H1 (cell line): ENCODE data around the gene SKOR2. TPM values are rescaled to one million over a fixed set of nuclear protein-coding genes. Genes with fewer than 3 reads are reported as not detected.

Experiments
- CTCF ChIA-PET: fragments of 300-600 bp; sonication (Branson Sonifier 250); formaldehyde crosslinking; loops from one replicate; lab custom pipeline; 2021; ENCODE audit not compliant: partially characterized antibody; lab: Charles Lee
- POLR2A ChIA-PET: fragments of 300-600 bp; sonication (Branson Sonifier 250); formaldehyde crosslinking; loops from one replicate; lab custom pipeline; 2021; ENCODE audit warnings: inconsistent platforms; ENCODE audit not compliant: partially characterized antibody; lab: Charles Lee
- DNase-seq, 2 experiments: peaks; one replicate each; pipeline versions ENCODE4 v3.0.0 to v3.0.0-alpha.2; 2010 to 2022; ENCODE audit warnings: low spot score in 2 of 2, low read depth in 1 of 2, mixed read lengths in 1 of 2
- FAIRE-seq: peaks from 2 replicates; lab custom pipeline; 2011; peaks lifted over from hg19 to GRCh38; lab: Jason Lieb, UNC
- H2AFZ ChIP-seq: 2 replicates; pipeline ENCODE4 v1.8.1; 2012; ENCODE audit warnings: low read length, inconsistent platforms
- H2AK5ac ChIP-seq: 2 replicates; pipeline ENCODE4 v1.6.1; 2013; ENCODE audit warnings: low read depth, low read length
- H2BK120ac ChIP-seq: replicated peaks from 2 replicates; pipeline ENCODE3; 2013; ENCODE audit warnings: low read depth, low read length, inconsistent platforms
- H2BK12ac ChIP-seq: 2 replicates; pipeline ENCODE4 v1.6.1; 2013; ENCODE audit warnings: low read depth, low read length
- H2BK15ac ChIP-seq: 2 replicates; pipeline ENCODE4 v1.6.1; 2013; ENCODE audit warnings: low read length
- H2BK20ac ChIP-seq: 2 replicates; pipeline ENCODE4 v1.6.1; 2013; ENCODE audit warnings: low read length
- H2BK5ac ChIP-seq: 2 replicates; pipeline ENCODE4 v1.6.1; 2013; ENCODE audit warnings: low read depth, low read length
- H3K14ac ChIP-seq: 2 replicates; pipeline ENCODE4 v1.6.1; 2013; ENCODE audit warnings: inconsistent platforms; ENCODE audit not compliant: insufficient read length
- H3K18ac ChIP-seq: 2 replicates; pipeline ENCODE4 v1.6.1; 2013; ENCODE audit warnings: low read length; ENCODE audit errors: extremely low read depth
- H3K23ac ChIP-seq: 2 replicates; pipeline ENCODE4 v1.6.1; 2013; ENCODE audit warnings: inconsistent platforms; ENCODE audit not compliant: insufficient read length
- H3K23me2 ChIP-seq: 2 replicates; pipeline ENCODE4 v1.6.1; 2013; ENCODE audit warnings: low read depth, low read length
- H3K27ac ChIP-seq: 2 replicates; pipeline ENCODE4 v1.6.1; 2011; ENCODE audit warnings: low read depth, low read length, inconsistent platforms
- H3K27me3 ChIP-seq, 4 experiments: replicated peaks in 1 of 4; 1 replicate in 1 of 4; 2 replicates in 3 of 4; pipeline versions ENCODE4 v1.6.1 to v1.8.1; 2011 to 2013; ENCODE audit warnings: low read length in 3 of 4, mild to moderate bottlenecking in 3 of 4, inconsistent platforms in 2 of 4, mixed read lengths in 2 of 4, moderate library complexity in 1 of 4; ENCODE audit not compliant: control insufficient read depth in 3 of 4, insufficient read depth in 3 of 4; ENCODE audit errors: extremely low read depth in 1 of 4
- H3K36me3 ChIP-seq, 4 experiments: 2 replicates each; pipeline versions ENCODE4 v1.6.1 to v1.8.1; 2011 to 2013; ENCODE audit warnings: mild to moderate bottlenecking in 4 of 4, low read length in 3 of 4, moderate library complexity in 2 of 4, control low read depth in 1 of 4, inconsistent platforms in 1 of 4; ENCODE audit not compliant: insufficient read depth in 4 of 4, control insufficient read depth in 2 of 4
- H3K4ac ChIP-seq: replicated peaks from 2 replicates; pipeline ENCODE3; 2013; ENCODE audit warnings: low read length, low read depth, mixed read lengths, inconsistent platforms; ENCODE audit not compliant: insufficient read length
- H3K4me1 ChIP-seq, 4 experiments: replicated peaks in 1 of 4; 1 replicate in 1 of 4; 2 replicates in 3 of 4; pipeline versions ENCODE4 v1.6.1 to v1.8.1; 2011 to 2013; ENCODE audit warnings: low read length in 3 of 4, inconsistent platforms in 2 of 4, mixed read lengths in 1 of 4; ENCODE audit not compliant: insufficient read depth in 4 of 4, control insufficient read depth in 3 of 4
- H3K4me2 ChIP-seq, 2 experiments: 2 replicates each; pipeline versions ENCODE4 v1.6.1 to v1.8.1; 2011 to 2013; ENCODE audit warnings: low read depth in 2 of 2, low read length in 2 of 2, control low read depth in 1 of 2, inconsistent platforms in 1 of 2, mild to moderate bottlenecking in 1 of 2; ENCODE audit not compliant: insufficient read depth in 1 of 2
- H3K4me3 ChIP-seq, 4 experiments: fragments of 200-600, 300-600 bp in 1 of 4; sonication (generic), shearing (Covaris generic), sonication (Bioruptor Twin) in 1 of 4; 2 replicates each; pipeline versions ENCODE4 v1.5.1 to v1.8.1; 2011 to 2016; ENCODE audit warnings: low read length in 4 of 4, low read depth in 3 of 4, control low read depth in 2 of 4, inconsistent platforms in 2 of 4, mild to moderate bottlenecking in 2 of 4, mixed read lengths in 1 of 4, moderate library complexity in 1 of 4; ENCODE audit not compliant: insufficient read depth in 2 of 4; ENCODE audit errors: extremely low read depth in 1 of 4
- H3K56ac ChIP-seq: replicated peaks from 2 replicates; pipeline ENCODE3; 2013; ENCODE audit warnings: low read depth, mild to moderate bottlenecking, mixed read lengths, low read length, inconsistent platforms; ENCODE audit not compliant: insufficient read length
- H3K79me1 ChIP-seq: 2 replicates; pipeline ENCODE4 v1.6.1; 2013; ENCODE audit warnings: low read depth, low read length, control low read depth
- H3K79me2 ChIP-seq, 2 experiments: 2 replicates each; pipeline versions ENCODE4 v1.6.1 to v1.8.1; 2012 to 2013; ENCODE audit warnings: low read length in 2 of 2, mild to moderate bottlenecking in 2 of 2, inconsistent platforms in 1 of 2; ENCODE audit not compliant: insufficient read depth in 2 of 2, control insufficient read depth in 1 of 2
- H3K9ac ChIP-seq, 4 experiments: replicated peaks in 1 of 4; 1 replicate in 1 of 4; 2 replicates in 3 of 4; pipeline versions ENCODE4 v1.6.1 to v1.8.1; 2011 to 2013; ENCODE audit warnings: low read depth in 3 of 4, low read length in 3 of 4, control low read depth in 2 of 4, mild to moderate bottlenecking in 2 of 4, moderate library complexity in 2 of 4, inconsistent platforms in 1 of 4; ENCODE audit errors: extremely low read depth in 1 of 4
- H3K9me3 ChIP-seq, 2 experiments: 2 replicates each; pipeline versions ENCODE4 v1.6.1 to v1.8.1; 2012 to 2013; ENCODE audit warnings: mild to moderate bottlenecking in 2 of 2, moderate library complexity in 2 of 2, control low read depth in 1 of 2, inconsistent platforms in 1 of 2, low read depth in 1 of 2, low read length in 1 of 2, mixed read lengths in 1 of 2; ENCODE audit not compliant: insufficient read depth in 2 of 2
- H4K20me1 ChIP-seq, 2 experiments: replicated peaks in 1 of 2; 2 replicates each; pipeline versions ENCODE3 to v1.8.1; 2011 to 2013; ENCODE audit warnings: inconsistent platforms in 2 of 2, low read length in 2 of 2, mild to moderate bottlenecking in 1 of 2; ENCODE audit not compliant: insufficient read depth in 2 of 2, control insufficient read depth in 1 of 2
- H4K5ac ChIP-seq: 2 replicates; pipeline ENCODE4 v1.6.1; 2013; ENCODE audit warnings: low read length, low read depth, mixed read lengths, inconsistent platforms; ENCODE audit not compliant: insufficient read length
- H4K8ac ChIP-seq: 2 replicates; pipeline ENCODE4 v1.8.0; 2013; ENCODE audit warnings: mild to moderate bottlenecking, moderate library complexity, low read length, inconsistent platforms; ENCODE audit not compliant: insufficient read depth; ENCODE audit errors: extremely low read depth
- H4K91ac ChIP-seq: replicated peaks from 2 replicates; pipeline ENCODE3; 2013; ENCODE audit warnings: low read length, mixed read lengths, inconsistent platforms; ENCODE audit not compliant: insufficient read length
- CBX8 ChIP-seq: fragments of 300-800, 300-1000 bp; sonication (generic); IDR thresholded peaks from 2 replicates; pipeline ENCODE4 v1.7.1; 2016; ENCODE audit warnings: low read depth, low read length, borderline replicate concordance
- CREB1 ChIP-seq: IDR thresholded peaks from 2 replicates; pipeline ENCODE4 v1.6.1; 2012; ENCODE audit warnings: inconsistent platforms
- EP300 ChIP-seq, 2 experiments: IDR thresholded peaks; 1 replicate in 1 of 2; 2 replicates in 1 of 2; pipeline ENCODE4 v1.6.1; 2011 to 2012; ENCODE audit warnings: low read depth in 2 of 2, low read length in 2 of 2, mild to moderate bottlenecking in 2 of 2, borderline replicate concordance in 1 of 2, inconsistent platforms in 1 of 2, moderate library complexity in 1 of 2
- KDM1A ChIP-seq: fragments of 200-600, 300-600 bp; sonication (generic); IDR thresholded peaks from 2 replicates; pipeline ENCODE4 v1.7.1; 2016; ENCODE audit warnings: mild to moderate bottlenecking, low read length, borderline replicate concordance
- NANOG ChIP-seq: IDR thresholded peaks from 2 replicates; pipeline ENCODE4 v1.6.1; 2011; ENCODE audit warnings: low read length, low read depth, mild to moderate bottlenecking, inconsistent platforms; ENCODE audit not compliant: insufficient read depth, poor library complexity, severe bottlenecking
- RBBP5 ChIP-seq: IDR thresholded peaks from 2 replicates; pipeline ENCODE4 v1.7.1; 2012; ENCODE audit warnings: low read depth, mild to moderate bottlenecking, inconsistent platforms, low read length, moderate library complexity, borderline replicate concordance
- RXRA ChIP-seq: IDR thresholded peaks from 2 replicates; pipeline ENCODE4 v1.6.1; 2011; ENCODE audit warnings: low read depth, mild to moderate bottlenecking, low read length, moderate library complexity; ENCODE audit not compliant: insufficient read depth
- SIN3A ChIP-seq, 2 experiments: IDR thresholded peaks in 1 of 2; conservative IDR thresholded peaks in 1 of 2; 2 replicates each; pipeline ENCODE4 v1.6.1; 2011 to 2012; ENCODE audit warnings: low read length in 2 of 2, improper control_type of control experiment in 1 of 2, low read depth in 1 of 2, mild to moderate bottlenecking in 1 of 2
- TCF12 ChIP-seq: IDR thresholded peaks from 2 replicates; pipeline ENCODE4 v1.6.1; 2011; ENCODE audit warnings: low read depth, mild to moderate bottlenecking, low read length
- WGBS, 2 experiments: shearing (Covaris generic) in 1 of 2; methylation state at CpG; one replicate each; pipeline versions ENCODE4 v1.1.6 to v1.1.7; 2013 to 2015; ENCODE audit warnings: low lambda C conversion rate in 2 of 2, mixed read lengths in 2 of 2, inconsistent platforms in 1 of 2, low coverage in 1 of 2, missing lambda C conversion rate in 1 of 2; ENCODE audit not compliant: insufficient replicate concordance in 2 of 2, insufficient coverage in 1 of 2, insufficient read length in 1 of 2; ENCODE audit errors: extremely low coverage in 1 of 2, missing lambda C conversion rate in 1 of 2; 5-methylcytosine and 5-hydroxymethylcytosine counted together
- polyA plus RNA-seq, 7 experiments: library from polyadenylated mRNA; depleted of rRNA in 3 of 7; stranded (reverse) in 5 of 7; unstranded in 2 of 7; fragments of >200 nt in 5 of 7; fragments of 200-250 nt in 2 of 7; gene quantifications; 1 replicate in 5 of 7; 2 replicates in 1 of 7; 4 replicates in 1 of 7; pipeline versions ENCODE4 v1.2.1 to v1.2.3, GENCODE V29; 2011 to 2013; ENCODE audit warnings: missing spikeins in 2 of 7, mixed read lengths in 2 of 7
- total RNA-seq: library from RNA; stranded (reverse); fragmentation: NEBNext Ultra II Directional; extraction: Animal tissue kit (Norgen Biotek cat#: 25700); gene quantifications from 2 replicates; pipeline ENCODE4 v1.2.1, GENCODE V29; 2021
- TF ChIP-seq, protein P1 (sequence below): IDR thresholded peaks from 2 replicates; pipeline ENCODE4 v1.6.1; 2011; ENCODE audit warnings: low read depth, mild to moderate bottlenecking, low read length; ENCODE audit not compliant: insufficient read depth

SKOR2 gene
- total and polyA plus RNA-seq, 2 of the 8 experiments (the other 6 are each of a cell fraction or from before 2014, with no cell fraction given) = 0.05 to 0.11 TPM

- Histone ChIP-seq H2BK12ac (no peak overlapping the region), H4K5ac (no peak overlapping the region), H4K8ac (no peak overlapping the region), H2AK5ac (no peak overlapping the region), H4K20me1 (peaks cover 0 to 8% of the 10 kb centered on the region in 2 experiments), H3K56ac (no peak overlapping the region), H2BK20ac (no peak overlapping the region), H3K18ac (no peak overlapping the region), H2BK15ac (no peak overlapping the region), H3K14ac (no peak overlapping the region), H2BK120ac (no peak overlapping the region), H3K27me3 (no peaks in the 10 kb centered on the region), H3K4me1 (no peaks in the 10 kb centered on the region), H3K23ac (no peak overlapping the region), H3K36me3 (no peaks in the 10 kb centered on the region), H3K79me1 (peaks cover 4% of the 10 kb centered on the region; the same call in 1 of the 2 replicates), H2BK5ac (no peak overlapping the region), H3K9ac (no peak overlapping the region), H3K79me2 (peaks cover 0 to 66% of the 10 kb centered on the region in 2 experiments; a peak in 3 of 4 replicates), H3K4me3 (no peak overlapping the region), H2AFZ (no peak overlapping the region), H3K4ac (no peak overlapping the region), H3K9me3 (no peaks in the 10 kb centered on the region), H3K27ac (no peak overlapping the region), H3K4me2 (no peak overlapping the region), H4K91ac (no peak overlapping the region), H3K23me2 (no peaks in the 10 kb centered on the region)
- ChIA-PET POLR2A (no interaction called here), CTCF (no interaction called here)
- DNase-seq (no peak), FAIRE-seq (no peak)
- no peak for TF ChIP-seq TCF12
- TF ChIP-seq KDM1A = no peak
- TF ChIP-seq, protein P1, sequence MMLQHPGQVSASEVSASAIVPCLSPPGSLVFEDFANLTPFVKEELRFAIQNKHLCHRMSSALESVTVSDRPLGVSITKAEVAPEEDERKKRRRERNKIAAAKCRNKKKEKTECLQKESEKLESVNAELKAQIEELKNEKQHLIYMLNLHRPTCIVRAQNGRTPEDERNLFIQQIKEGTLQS = no peak
- TF ChIP-seq NANOG = no peak
- no peak for TF ChIP-seq RBBP5
- no peak for TF ChIP-seq EP300 (IDR thresholded peaks at IDR 0.05; ENCODE audit: borderline replicate concordance in 1 of 2, low read depth in 2 of 2, low read length in 2 of 2)
- no peak for TF ChIP-seq SIN3A (conservative IDR thresholded peaks at IDR 0.05 in 1 of 2, IDR thresholded peaks at IDR 0.05 in 1 of 2; ENCODE audit: low read depth in 1 of 2, low read length in 2 of 2)
- no peak for TF ChIP-seq CREB1
- no peak for TF ChIP-seq CBX8
- TF ChIP-seq RXRA = no peak
- 94% methylated on average over 5 of the region's 5 CpGs; no CpG with 5 or more reads in 1 of the 2 experiments for WGBS, 2 experiments
These were observed 88.2 kb downstream of the SKOR2 start for GRCh38 chr18:47163241-47163640.
